ENCODE data around the gene ANLN.

- no peak for TF ChIP-seq CTCF (IDR thresholded peaks at IDR 0.05)
- TF ChIP-seq POLR2A (IDR thresholded peaks at IDR 0.05) = no peak
Observed at GRCh38 chr7:36448781-36449379, 59.2 kb downstream of the ANLN start.

Data from sigmoid colon (tissue), 3 donors.